SK-MEL-5 (cell line): ENCODE measurements around the gene AMIGO2. TPM values are rescaled to one million over a fixed set of nuclear protein-coding genes. Genes with fewer than 3 reads are reported as not detected.

ENCODE experiments used
- total RNA-seq: library from RNA; depleted of rRNA; stranded (reverse); fragments of >200 nt; shearing (Covaris generic); gene quantifications from 2 replicates; pipeline ENCODE4 v1.2.3, GENCODE V29; 2014; rRNA removed

Gene AMIGO2
- total RNA-seq, 1 experiment from 2014 or later, result 14.8 TPM

Other genes with a start within 250 kb of the AMIGO2 start
- 0.48 and 0.87 TPM in 2 replicates for gene PCED1B, start 338 bp downstream of the AMIGO2 start, total RNA-seq